GM19455 (cell line): Measurements from ENCODE around the gene FBXO21.
A peak's percentile ranks its signal among the peaks of the same experiment; 100 is the strongest.
"Not testable (repeated sequence)": the region's sequence is repeated elsewhere in the genome, so short reads cannot be mapped to it uniquely, and the experiment has no call there.

ENCODE experiments used
- ATAC-seq: cut with Tn5 transposase; IDR thresholded peaks from one replicate; pipeline ENCODE4 v1.9.1; 2021; ENCODE audit not compliant: unreplicated experiment

The FBXO21 gene

GRCh38 chr12:117109943-117110635, 80.2 kb downstream of the FBXO21 start:
- no peak for ATAC-seq

GRCh38 chr12:117105902-117106301, 84.4 kb downstream of the FBXO21 start:
- ATAC-seq: no peak

GRCh38 chr12:117104003-117104402, 86.3 kb downstream of the FBXO21 start:
- not testable (repeated sequence) for ATAC-seq

GRCh38 chr12:117102800-117103181, 87.5 kb downstream of the FBXO21 start:
- ATAC-seq: no peak

- no peak for ATAC-seq
Measured at GRCh38 chr12:117101953-117102799, 88.1 kb downstream of the FBXO21 start.

- no peak for ATAC-seq
Measured at GRCh38 chr12:117100851-117101673, 89.2 kb downstream of the FBXO21 start.

- no peak for ATAC-seq
Measured at GRCh38 chr12:117100251-117100650, 90.0 kb downstream of the FBXO21 start.

- peak; percentile 48 for ATAC-seq
Measured at GRCh38 chr12:117098361-117099217, 91.7 kb downstream of the FBXO21 start.

- peak; percentile 12 for ATAC-seq
Measured at GRCh38 chr12:117098024-117098360, 92.3 kb downstream of the FBXO21 start.

GRCh38 chr12:117097159-117097558, 93.1 kb downstream of the FBXO21 start:
- no peak for ATAC-seq

GRCh38 chr12:117096501-117097042, 93.7 kb downstream of the FBXO21 start:
- ATAC-seq: no peak

- ATAC-seq: not testable (repeated sequence)
Measured at GRCh38 chr12:117095191-117095590, 95.1 kb downstream of the FBXO21 start.

- no peak for ATAC-seq
Measured at GRCh38 chr12:117093918-117094630, 96.2 kb downstream of the FBXO21 start.

- no peak for ATAC-seq
Measured at GRCh38 chr12:117093431-117093830, 96.8 kb downstream of the FBXO21 start.

GRCh38 chr12:117092886-117093285, 97.4 kb downstream of the FBXO21 start:
- ATAC-seq: no peak

- ATAC-seq: no peak
Measured at GRCh38 chr12:117092511-117092780, 97.8 kb downstream of the FBXO21 start.
